Activated gamma-delta T cell treated with Interleukin-2 at 50 U/mL for 16 hours (primary cell): ENCODE results near the gene KEL.

Source experiments
- DNase-seq: peaks from one replicate; pipeline ENCODE4 v3.0.0-alpha.2; 2020

Gene KEL

DNA sequence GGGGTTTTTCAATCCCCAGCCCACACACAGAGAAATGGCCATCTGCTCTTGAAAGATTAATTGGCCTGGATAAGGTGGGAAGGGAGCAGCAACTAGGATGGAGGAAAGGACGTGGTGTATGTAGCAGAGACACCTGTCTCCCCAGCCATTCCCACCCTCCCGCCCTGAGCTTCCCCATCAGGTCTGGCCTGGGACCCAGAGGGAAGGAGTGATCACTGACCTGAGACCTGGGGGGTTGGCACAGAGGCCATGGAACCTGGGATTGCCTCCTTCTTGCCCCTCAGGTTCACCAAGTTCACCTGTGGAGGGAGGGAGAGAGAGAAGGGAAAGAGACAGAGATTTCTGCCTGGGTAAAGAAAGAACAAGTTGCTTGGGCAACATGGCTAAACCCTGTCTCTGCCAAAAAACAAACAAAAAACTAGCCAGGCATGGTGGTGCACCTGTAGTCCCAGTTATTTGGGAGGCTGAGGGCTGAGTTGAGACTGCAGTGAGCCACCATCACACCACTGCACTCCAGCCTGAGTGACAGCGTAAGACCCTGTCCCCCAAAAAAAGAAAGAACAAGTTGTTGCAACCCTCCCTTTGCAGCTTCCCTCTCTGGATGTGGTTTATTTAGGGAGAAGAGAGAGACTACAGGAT lies 65.3 kb downstream of the KEL start:
- no peak for DNase-seq

GRCh38 chr7:142896151-142896550 lies 66.0 kb downstream of the KEL start:
- no peak for DNase-seq

DNA sequence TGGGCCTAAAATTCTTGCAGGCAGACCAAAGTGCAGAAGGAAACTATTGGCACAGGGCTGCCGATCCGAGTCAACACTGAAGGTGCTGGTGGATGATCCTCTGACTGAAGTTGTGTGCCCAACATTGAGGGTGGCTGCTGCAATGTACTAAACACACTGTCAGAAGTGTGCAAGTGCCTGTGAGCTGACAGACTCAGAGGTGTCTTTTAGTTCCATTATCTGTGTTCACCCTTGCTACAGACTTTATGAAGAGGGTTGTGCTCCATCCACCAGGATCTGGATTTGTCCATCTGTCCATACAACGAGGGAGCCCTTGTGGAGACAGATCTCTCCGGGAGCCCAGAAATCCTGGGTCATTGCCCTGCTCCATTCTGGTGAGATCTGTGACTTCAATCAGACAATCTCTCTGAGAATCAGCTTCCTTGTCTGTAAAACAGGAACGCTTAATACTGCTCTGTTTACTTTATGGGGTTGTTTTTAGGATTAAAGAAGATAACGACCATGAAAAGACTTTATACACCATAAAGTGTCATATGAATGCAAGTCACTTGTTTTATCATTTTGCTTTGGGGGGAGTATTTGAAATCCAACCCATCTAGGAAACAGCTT lies 67.1 kb downstream of the KEL start:
- no peak for DNase-seq

DNA sequence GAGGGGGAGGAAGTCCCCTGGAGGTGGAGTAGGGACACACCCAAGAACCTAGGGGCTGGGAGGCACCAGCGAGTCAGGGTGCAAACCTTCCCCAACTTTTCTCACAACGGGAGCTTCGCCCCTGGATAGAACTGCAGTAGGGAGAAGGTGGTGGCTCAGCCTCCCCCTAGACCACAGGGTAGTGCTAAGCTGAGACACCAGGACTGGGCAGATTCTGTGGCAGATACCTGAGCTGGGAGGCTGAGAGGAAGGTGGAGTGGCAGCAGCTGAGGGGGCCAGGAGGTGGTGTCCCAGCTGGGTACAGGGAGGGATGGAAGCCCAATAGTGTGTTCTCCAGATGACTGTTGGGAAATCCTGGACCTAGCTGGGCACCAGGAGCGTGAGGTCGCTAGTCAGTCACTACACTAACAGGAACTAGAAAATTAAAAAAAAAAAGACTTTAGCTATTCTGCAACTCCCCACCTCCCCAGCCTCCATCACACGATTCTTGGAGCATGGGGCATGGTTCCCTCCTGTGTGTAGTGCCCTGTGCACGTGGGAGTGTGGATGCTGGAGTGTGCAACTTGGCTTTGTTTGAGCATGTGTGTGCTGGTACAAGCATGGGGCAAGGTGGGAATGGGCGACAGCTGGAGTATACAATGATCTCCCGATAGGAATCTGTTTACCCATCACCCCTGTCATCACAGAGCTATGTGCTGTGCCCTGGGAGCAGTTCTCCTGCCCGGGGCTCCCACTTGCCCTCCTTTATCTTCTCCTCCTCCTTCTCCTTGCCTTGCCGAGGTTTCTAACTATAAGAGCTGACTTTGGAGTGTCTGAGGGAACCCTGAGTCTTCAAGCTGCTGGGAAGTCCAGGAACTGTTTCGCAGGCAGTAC lies 67.8 kb downstream of the KEL start:
- DNase-seq, result no peak

DNA sequence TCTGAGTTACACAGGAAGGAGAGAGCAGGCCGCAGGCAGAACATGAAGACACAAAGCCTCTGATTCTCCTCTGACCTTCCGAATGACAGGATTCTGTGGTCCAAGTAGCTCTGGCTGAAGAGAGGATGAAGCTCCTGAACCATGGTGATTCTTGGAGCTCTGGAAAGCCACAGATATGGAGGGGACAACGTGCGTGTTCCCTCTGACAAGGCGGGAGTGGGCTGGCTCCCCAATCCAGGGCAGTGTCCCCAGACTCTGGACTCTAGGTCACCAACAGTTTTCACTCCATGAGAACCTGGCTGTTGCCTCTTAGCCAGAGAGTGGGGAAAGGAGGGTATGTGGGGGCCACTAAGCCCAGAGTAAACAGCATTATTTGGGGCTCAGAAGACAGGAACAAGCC lies 69.2 kb downstream of the KEL start:
- DNase-seq, result no peak

DNA sequence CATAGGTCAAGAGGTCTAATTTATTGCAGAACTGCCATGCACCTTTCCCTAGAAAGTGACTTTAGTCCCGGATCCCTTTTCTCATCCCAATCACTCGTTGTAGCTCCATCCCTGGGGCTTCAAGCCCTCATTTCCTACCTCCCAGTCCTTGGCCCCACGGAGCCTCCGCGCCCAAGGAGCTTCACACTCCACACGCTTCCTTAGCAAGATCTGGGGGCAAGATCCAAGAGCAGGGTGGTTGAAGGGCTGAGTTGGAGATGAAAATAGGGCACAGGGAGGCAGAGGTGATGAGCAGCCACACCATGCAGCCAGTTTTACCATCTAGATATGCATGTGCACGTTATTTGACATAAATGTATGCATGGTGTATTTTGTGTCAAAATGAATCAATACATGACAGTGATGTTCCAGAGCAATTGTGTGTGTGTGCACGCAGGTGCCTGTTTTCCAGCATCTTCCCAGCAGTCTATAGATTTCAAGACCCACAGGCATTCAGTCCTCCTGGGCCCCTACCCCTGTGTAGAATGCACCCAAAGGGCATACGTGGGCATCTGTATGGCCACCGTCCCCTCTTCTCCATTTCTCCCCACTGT lies 70.6 kb downstream of the KEL start:
- no peak for DNase-seq
